Pancreas (tissue), 10 donors: ENCODE measurements around the gene TAS2R3. TPM values are rescaled to one million over a fixed set of nuclear protein-coding genes. Genes with fewer than 3 reads are reported as not detected.
A peak's percentile ranks its signal among the peaks of the same experiment; 100 is the strongest.

Experiments
- ATAC-seq, 4 donors: fragments of 200-7000 bp; cut with Tn5 transposase; one replicate each; pipeline versions ENCODE4 v1.8.0 to v1.9.1; 2020; ENCODE audit warnings: mild to moderate bottlenecking in 4 of 4, moderate library complexity in 4 of 4
- DNase-seq, 6 donors: peaks; one replicate each; pipeline ENCODE4 v3.0.0-alpha.2; 2020
- FAIRE-seq: peaks from 2 replicates; lab custom pipeline; 2012; peaks lifted over from hg19 to GRCh38; lab: Jason Lieb, UNC
- H3K27ac ChIP-seq, 4 donors: fragments of 200-600 bp; sonication (generic); 1 replicate in 3 of 4; 2 replicates in 1 of 4; pipeline versions ENCODE4 v1.5.0 to v1.8.0; 2020
- H3K27me3 ChIP-seq, 4 donors: fragments of 200-600 bp; one replicate each; pipeline ENCODE4 v1.8.0; 2021
- H3K36me3 ChIP-seq, 3 donors: fragments of 200-600 bp; sonication (generic) in 1 of 3; one replicate each; pipeline versions ENCODE4 v1.5.0 to v1.8.0; 2020 to 2021
- H3K4me1 ChIP-seq, 3 donors: fragments of 200-600 bp; one replicate each; pipeline ENCODE4 v1.8.0; 2021
- H3K4me3 ChIP-seq, 4 donors: fragments of 200-600 bp; sonication (generic) in 2 of 4; one replicate each; pipeline versions ENCODE4 v1.5.0 to v1.8.0; 2020 to 2021
- H3K9me3 ChIP-seq, 4 donors: fragments of 200-600 bp; one replicate each; pipeline ENCODE4 v1.8.0; 2021
- WGBS, 2 donors: extraction: QIAGEN DNeasy Blood & Tissue Kit; methylation state at CpG; one replicate each; pipeline ENCODE4 v1.1.7; 2013; 5-methylcytosine and 5-hydroxymethylcytosine counted together
- intact Hi-C, 3 donors: fragments of 100-400 bp; cut with DNase I; formaldehyde crosslinking; loops; one replicate each; pipeline versions ENCODE4 v1.11.1 to v1.14.2; 2022
- polyA plus RNA-seq, 2 donors: library from polyadenylated mRNA; stranded (reverse); fragments of 200-250 nt; gene quantifications; one replicate each; pipeline ENCODE4 v1.2.3, GENCODE V29; 2013
- total RNA-seq, 6 donors: library from RNA; stranded (reverse); fragmentation: NEBNext Ultra II Directional in 4 of 6; extraction: Animal tissue kit (Norgen Biotek cat#: 25700) in 4 of 6; gene quantifications; one replicate each; pipeline versions ENCODE4 v1.2.1 to v1.2.4, GENCODE V29; 2021 to 2023
- TF ChIP-seq, protein P1 (sequence below), 4 donors: fragments of 200-600 bp; sonication (generic) in 3 of 4; IDR thresholded peaks; one replicate each; pipeline versions ENCODE4 v1.5.0 to v1.8.0; 2021; ENCODE audit warnings: antibody characterized with exemption in 4 of 4
- donor health status: healthy with polysubstance abuse.
- donor health status: DM: no; HTN: no; CAD: no; lungs with moderate emphysema.
- donor health status: DM: no; HTN: no; CAD: no.
- donor health status: control.
- donor health status: control.
- donor health status: Bipolar disorder and iron deficiency.
- donor health status: DM: yes; HTN: yes; CAD: no.
- donor health status: DM: no; HTN: no; CAD: no.
- donor health status: DM: no; HTN: no; CAD: no.
- donor health status: DM: yes; HTN: yes; CAD: no.

The TAS2R3 gene
- total and polyA plus RNA-seq, 8 donors = 0.16 to 1.3 (median 0.97) TPM

DNA sequence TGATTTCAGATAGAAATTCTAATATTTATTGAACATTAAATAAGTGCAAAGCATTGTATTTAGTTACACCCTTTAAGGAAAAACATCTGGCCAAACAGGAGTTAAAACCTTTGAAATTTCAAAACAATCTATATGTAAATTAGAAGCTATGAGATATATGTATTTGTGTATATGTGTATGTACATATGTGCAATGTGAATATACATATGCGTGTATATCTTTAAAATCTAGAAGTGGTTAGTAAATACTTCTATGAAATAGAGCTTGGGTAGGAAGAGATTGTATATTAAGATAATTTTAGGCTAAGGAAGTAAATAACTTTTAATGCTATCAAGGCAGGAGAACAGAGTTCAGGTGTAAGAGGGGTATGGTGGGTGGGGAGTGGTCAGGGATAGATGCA, 46.4 kb upstream of the TAS2R3 start:
- H3K4me3 ChIP-seq = no peak overlapping the region
- WGBS, 2 donors = 91 to 92% methylated on average over 1 of the region's 1 CpG
- TF ChIP-seq, protein P1, sequence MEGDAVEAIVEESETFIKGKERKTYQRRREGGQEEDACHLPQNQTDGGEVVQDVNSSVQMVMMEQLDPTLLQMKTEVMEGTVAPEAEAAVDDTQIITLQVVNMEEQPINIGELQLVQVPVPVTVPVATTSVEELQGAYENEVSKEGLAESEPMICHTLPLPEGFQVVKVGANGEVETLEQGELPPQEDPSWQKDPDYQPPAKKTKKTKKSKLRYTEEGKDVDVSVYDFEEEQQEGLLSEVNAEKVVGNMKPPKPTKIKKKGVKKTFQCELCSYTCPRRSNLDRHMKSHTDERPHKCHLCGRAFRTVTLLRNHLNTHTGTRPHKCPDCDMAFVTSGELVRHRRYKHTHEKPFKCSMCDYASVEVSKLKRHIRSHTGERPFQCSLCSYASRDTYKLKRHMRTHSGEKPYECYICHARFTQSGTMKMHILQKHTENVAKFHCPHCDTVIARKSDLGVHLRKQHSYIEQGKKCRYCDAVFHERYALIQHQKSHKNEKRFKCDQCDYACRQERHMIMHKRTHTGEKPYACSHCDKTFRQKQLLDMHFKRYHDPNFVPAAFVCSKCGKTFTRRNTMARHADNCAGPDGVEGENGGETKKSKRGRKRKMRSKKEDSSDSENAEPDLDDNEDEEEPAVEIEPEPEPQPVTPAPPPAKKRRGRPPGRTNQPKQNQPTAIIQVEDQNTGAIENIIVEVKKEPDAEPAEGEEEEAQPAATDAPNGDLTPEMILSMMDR (IDR thresholded peaks at IDR 0.05) = no peak
- ATAC-seq (no peak), FAIRE-seq (no peak), DNase-seq (no peak)
- no peaks in the 10 kb centered on the region for H3K27me3 ChIP-seq
- H3K4me1 ChIP-seq = no peaks in the 10 kb centered on the region
- no peaks in the 10 kb centered on the region for H3K36me3 ChIP-seq
- no peak overlapping the region for H3K27ac ChIP-seq
- intact Hi-C loops = no loop called here
- no peaks in the 10 kb centered on the region for H3K9me3 ChIP-seq

DNA sequence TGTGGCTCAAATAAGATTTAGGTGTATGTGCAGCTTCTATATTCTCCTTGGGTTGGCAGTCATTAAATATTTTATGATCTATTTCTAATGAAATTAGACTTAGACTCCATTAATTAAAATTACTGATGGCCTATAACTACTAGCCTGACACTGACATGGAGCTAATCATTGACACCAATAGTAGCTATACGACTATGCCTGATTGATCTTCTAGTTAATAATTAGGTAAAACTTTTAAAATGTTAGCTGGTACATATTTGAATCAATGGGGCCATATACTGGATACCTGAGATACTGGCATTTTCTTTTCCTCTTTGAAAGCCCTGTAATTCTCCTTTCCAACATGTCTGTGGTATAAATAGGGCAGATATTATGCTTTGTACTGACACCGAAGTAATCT, 41.4 kb upstream of the TAS2R3 start:
- ATAC-seq = no peak
- H3K9me3 ChIP-seq = no peaks in the 10 kb centered on the region
- no peak overlapping the region for H3K27ac ChIP-seq
- 38 to 45% methylated on average over 2 of the region's 2 CpGs for WGBS, 2 donors
- DNase-seq = no peak
- intact Hi-C loops = no loop called here
- no peaks in the 10 kb centered on the region for H3K4me1 ChIP-seq
- TF ChIP-seq, protein P1 (IDR thresholded peaks at IDR 0.05) = no peak
- H3K4me3 ChIP-seq = no peak overlapping the region
- no peaks in the 10 kb centered on the region for H3K36me3 ChIP-seq
- FAIRE-seq = no peak
- H3K27me3 ChIP-seq = no peaks in the 10 kb centered on the region

DNA sequence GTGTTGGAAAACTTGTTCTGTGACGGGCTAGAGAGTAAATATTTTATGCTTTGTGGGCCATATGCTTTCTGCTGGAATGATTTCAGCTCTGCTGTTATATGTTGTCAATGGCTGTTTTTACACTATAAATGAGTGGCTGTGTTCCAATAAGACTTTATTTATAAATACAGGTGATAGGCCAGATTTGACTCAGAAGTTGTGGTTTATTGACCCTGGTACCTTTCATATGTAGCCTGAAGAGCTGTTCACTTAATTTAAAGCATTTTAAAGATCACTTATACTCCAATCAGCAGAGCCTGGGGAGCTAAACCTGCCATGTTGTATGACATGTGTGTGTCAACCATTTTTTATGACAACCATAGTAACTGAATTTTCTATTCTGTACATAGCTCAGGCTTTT, 34.9 kb upstream of the TAS2R3 start:
- ATAC-seq = no peak
- 89 to 90% methylated on average over 1 of the region's 1 CpG for WGBS, 2 donors

DNA sequence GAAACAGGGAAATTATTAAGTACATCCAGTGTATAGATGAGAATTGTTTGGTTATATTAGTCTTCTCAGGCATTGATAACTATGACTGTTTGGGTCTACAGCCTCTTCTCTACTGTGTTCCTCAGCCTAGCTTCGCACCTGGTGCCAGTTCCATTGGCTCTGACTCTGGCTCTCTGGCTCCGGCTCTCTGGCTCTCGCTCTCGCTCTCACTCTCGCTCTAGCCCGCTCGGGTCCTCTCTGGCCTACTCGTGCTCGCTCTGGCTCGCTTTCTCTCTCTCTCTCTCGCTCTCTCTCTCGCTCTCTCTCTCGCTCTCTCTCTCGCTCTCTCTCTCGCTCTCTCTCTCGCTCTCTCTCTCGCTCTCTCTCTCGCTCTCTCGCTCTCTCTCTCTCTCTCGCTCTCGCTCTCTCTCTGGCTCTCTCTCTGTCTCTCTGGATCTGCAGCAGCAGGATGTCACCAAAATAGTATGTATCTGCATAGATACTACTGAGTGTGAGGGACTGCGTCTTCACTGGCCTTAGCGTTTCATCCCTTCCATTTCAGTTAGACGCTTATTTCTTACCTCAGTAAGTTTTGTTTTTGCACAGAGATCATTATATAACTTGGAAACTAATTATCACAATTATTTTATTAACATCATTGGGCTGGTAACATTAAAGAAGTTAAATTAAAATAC, 32.3 kb upstream of the TAS2R3 start:
- FAIRE-seq = no peak
- ATAC-seq = peak in 1 of 4 donors; percentile 56
- intact Hi-C loops = no loop called here

More for the DNA sequence above, 34.9 kb upstream of the TAS2R3 start:
- no peaks in the 10 kb centered on the region for H3K27me3 ChIP-seq
- TF ChIP-seq, protein P1 (IDR thresholded peaks at IDR 0.05) = no peak
- no peaks in the 10 kb centered on the region for H3K4me1 ChIP-seq
- no peaks in the 10 kb centered on the region for H3K9me3 ChIP-seq
- H3K27ac ChIP-seq = no peak overlapping the region
- intact Hi-C loops = no loop called here
- DNase-seq = no peak
- no peaks in the 10 kb centered on the region for H3K36me3 ChIP-seq
- H3K4me3 ChIP-seq = no peak overlapping the region
- FAIRE-seq = no peak

More for the DNA sequence above, 32.3 kb upstream of the TAS2R3 start:
- Histone ChIP-seq H3K4me3 (no peak overlapping the region), H3K36me3 (no peaks in the 10 kb centered on the region), H3K4me1 (peaks cover 0 to under 1% (median 0%) of the 10 kb centered on the region in 3 donors), H3K9me3 (no peaks in the 10 kb centered on the region), H3K27ac (no peak overlapping the region), H3K27me3 (no peaks in the 10 kb centered on the region)
- TF ChIP-seq, protein P1 (IDR thresholded peaks at IDR 0.05) = no peak
- WGBS, 2 donors = 78 to 89% methylated on average over 21 to 24 of the region's 24 CpGs
- DNase-seq = no peak
